ENCODE measurements around the gene SERP2. TPM values are rescaled to one million over a fixed set of nuclear protein-coding genes. Genes with fewer than 3 reads are reported as not detected.

Gene SERP2
- total RNA-seq, 1 experiment from 2014 or later = not detected

GRCh38 chr13:44436589-44437337 lies 63.1 kb downstream of the SERP2 start:
- TF ChIP-seq CTCF (IDR thresholded peaks at IDR 0.05; ENCODE audit: unreplicated experiment) = no peak
- peaks cover 44% of the 10 kb centered on the region for H3K36me3 Mint-ChIP-seq (ENCODE audit: insufficient read depth, unreplicated experiment)
- H3K27me3 Mint-ChIP-seq (ENCODE audit: unreplicated experiment) = no peaks in the 10 kb centered on the region
- H3K4me3 Mint-ChIP-seq (ENCODE audit: low read depth, unreplicated experiment) = peak overlapping the region; percentile 71
- peak; percentile 87 for DNase-seq
- intact Hi-C loops (cut with micrococcal nuclease; ENCODE audit: unreplicated experiment) = loop anchor here (5.0 kb wide), 5 partner anchors 36 to 294 kb away; no protein-coding TSS in a partner anchor
- H3K9me3 Mint-ChIP-seq (ENCODE audit: low read depth, unreplicated experiment) = no peaks in the 10 kb centered on the region
- no TSS peak for BruUV-seq (replicated peaks)
- H3K27ac Mint-ChIP-seq (ENCODE audit: unreplicated experiment) = peak overlapping the region; percentile 92
- peaks cover 19% of the 10 kb centered on the region for H3K4me1 Mint-ChIP-seq (ENCODE audit: low read depth, unreplicated experiment)
- CTCF ChIA-PET = interaction anchor here (0.6 to 2.1 kb wide), 7 partner anchors 130 to 532 kb away, joined by 3 to 8 read pairs (median 4); no protein-coding TSS in a partner anchor

GRCh38 chr13:44437356-44438233 lies 64.0 kb downstream of the SERP2 start:
- H3K36me3 Mint-ChIP-seq (ENCODE audit: insufficient read depth, unreplicated experiment) = peaks cover 44% of the 10 kb centered on the region
- H3K27ac Mint-ChIP-seq (ENCODE audit: unreplicated experiment) = no peak overlapping the region
- no peak for DNase-seq
- no TSS peak for BruUV-seq (replicated peaks)
- no peak for TF ChIP-seq CTCF (IDR thresholded peaks at IDR 0.05; ENCODE audit: unreplicated experiment)
- intact Hi-C loops (cut with micrococcal nuclease; ENCODE audit: unreplicated experiment) = loop anchor here (1.0 to 5.0 kb wide), 7 partner anchors 35 to 532 kb away; no protein-coding TSS in a partner anchor
- peak overlapping the region; percentile 71 for H3K4me3 Mint-ChIP-seq (ENCODE audit: low read depth, unreplicated experiment)
- peaks cover 18% of the 10 kb centered on the region for H3K4me1 Mint-ChIP-seq (ENCODE audit: low read depth, unreplicated experiment)
- CTCF ChIA-PET = interaction anchor here (0.6 to 2.1 kb wide), 7 partner anchors 131 to 532 kb away, joined by 3 to 8 read pairs (median 4); no protein-coding TSS in a partner anchor
- H3K27me3 Mint-ChIP-seq (ENCODE audit: unreplicated experiment) = no peaks in the 10 kb centered on the region
- H3K9me3 Mint-ChIP-seq (ENCODE audit: low read depth, unreplicated experiment) = no peaks in the 10 kb centered on the region

DNA sequence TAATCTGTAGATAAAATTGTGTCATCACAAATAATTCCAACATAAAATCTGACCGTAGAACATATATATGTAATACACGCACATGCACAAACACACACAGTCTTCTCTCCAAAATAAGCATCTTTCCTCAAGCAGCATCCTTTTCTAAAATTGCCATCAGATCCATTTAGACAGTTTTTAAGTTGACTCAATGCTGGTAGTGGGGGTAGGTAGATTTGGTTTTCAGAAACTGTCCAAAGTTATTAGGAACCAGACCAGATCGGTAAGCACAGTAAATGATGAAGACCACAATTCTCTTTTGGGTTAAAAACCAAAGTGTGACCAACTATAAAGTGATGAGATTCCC lies 64.6 kb downstream of the SERP2 start:
- TF ChIP-seq CTCF (IDR thresholded peaks at IDR 0.05; ENCODE audit: unreplicated experiment) = no peak
- intact Hi-C loops (cut with micrococcal nuclease; ENCODE audit: unreplicated experiment) = loop anchor here (1.0 to 5.0 kb wide), 7 partner anchors 34 to 533 kb away; no protein-coding TSS in a partner anchor
- BruUV-seq (replicated peaks) = no TSS peak
- DNase-seq = no peak
- Mint-ChIP-seq H3K36me3 (ENCODE audit: insufficient read depth, unreplicated experiment) (peaks cover 40% of the 10 kb centered on the region), H3K4me3 (ENCODE audit: low read depth, unreplicated experiment) (no peak overlapping the region), H3K27ac (ENCODE audit: unreplicated experiment) (no peak overlapping the region), H3K4me1 (ENCODE audit: low read depth, unreplicated experiment) (peaks cover 11% of the 10 kb centered on the region), H3K27me3 (ENCODE audit: unreplicated experiment) (no peaks in the 10 kb centered on the region), H3K9me3 (ENCODE audit: low read depth, unreplicated experiment) (no peaks in the 10 kb centered on the region)
- CTCF ChIA-PET = interaction anchor here (1.0 kb wide), 1 partner anchor 390 kb away, joined by 3 read pairs; no protein-coding TSS in a partner anchor

DNA sequence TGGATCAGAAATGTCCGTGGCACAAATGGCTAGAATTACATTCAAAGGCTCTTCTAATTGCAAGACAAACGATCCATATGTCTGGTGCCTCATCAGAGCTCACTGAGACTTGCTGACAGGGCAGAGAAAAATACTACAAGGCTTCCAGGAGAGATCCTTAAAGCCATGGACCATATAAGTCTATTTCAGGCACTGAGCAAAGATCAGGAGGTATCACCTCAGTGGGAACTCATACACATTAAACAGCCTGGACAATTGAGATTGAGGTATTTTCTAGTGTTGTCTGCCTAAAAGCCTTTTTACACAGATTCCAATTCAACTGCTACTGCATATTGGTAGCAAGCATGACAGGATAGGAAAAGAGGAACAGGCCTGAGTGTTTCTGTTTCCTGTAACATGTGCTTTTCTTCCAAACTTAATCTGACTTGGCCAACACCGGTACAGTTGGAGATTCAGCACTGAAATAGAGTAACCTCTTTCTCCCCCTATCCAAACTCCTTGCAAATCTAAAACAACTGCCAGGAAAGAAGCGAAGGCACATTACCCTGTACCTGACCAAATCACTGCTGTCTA lies 65.9 kb downstream of the SERP2 start:
- BruUV-seq (replicated peaks) = no TSS peak
- Mint-ChIP-seq H3K9me3 (ENCODE audit: low read depth, unreplicated experiment) (no peaks in the 10 kb centered on the region), H3K36me3 (ENCODE audit: insufficient read depth, unreplicated experiment) (peaks cover 27% of the 10 kb centered on the region), H3K4me3 (ENCODE audit: low read depth, unreplicated experiment) (no peak overlapping the region), H3K27me3 (ENCODE audit: unreplicated experiment) (no peaks in the 10 kb centered on the region), H3K27ac (ENCODE audit: unreplicated experiment) (no peak overlapping the region), H3K4me1 (ENCODE audit: low read depth, unreplicated experiment) (peaks cover 8% of the 10 kb centered on the region)
- CTCF ChIA-PET = no interaction called here
- no peak for TF ChIP-seq CTCF (IDR thresholded peaks at IDR 0.05; ENCODE audit: unreplicated experiment)
- intact Hi-C loops (cut with micrococcal nuclease; ENCODE audit: unreplicated experiment) = loop anchor here (5.0 kb wide), 5 partner anchors 33 to 297 kb away; no protein-coding TSS in a partner anchor
- no peak for DNase-seq
